ENCODE results near the gene COLEC11.

GRCh38 chr2:3604991-3605961, 10.4 kb downstream of the COLEC11 start:
- no peak for TF ChIP-seq POLR2A (IDR thresholded peaks at IDR 0.05; ENCODE audit: low read length)
- TF ChIP-seq GATA1 (IDR thresholded peaks at IDR 0.05; ENCODE audit: low read depth, low read length) = no peak

All from erythroblast (primary cell).